ENCODE results near the gene IPO4. TPM values are rescaled to one million over a fixed set of nuclear protein-coding genes. Genes with fewer than 3 reads are reported as not detected.

The IPO4 gene
- total and polyA plus RNA-seq, 2 of the 13 experiments (the other 11 are each of a cell fraction or from before 2014, with no cell fraction given): 39.0 to 179 TPM

DNA sequence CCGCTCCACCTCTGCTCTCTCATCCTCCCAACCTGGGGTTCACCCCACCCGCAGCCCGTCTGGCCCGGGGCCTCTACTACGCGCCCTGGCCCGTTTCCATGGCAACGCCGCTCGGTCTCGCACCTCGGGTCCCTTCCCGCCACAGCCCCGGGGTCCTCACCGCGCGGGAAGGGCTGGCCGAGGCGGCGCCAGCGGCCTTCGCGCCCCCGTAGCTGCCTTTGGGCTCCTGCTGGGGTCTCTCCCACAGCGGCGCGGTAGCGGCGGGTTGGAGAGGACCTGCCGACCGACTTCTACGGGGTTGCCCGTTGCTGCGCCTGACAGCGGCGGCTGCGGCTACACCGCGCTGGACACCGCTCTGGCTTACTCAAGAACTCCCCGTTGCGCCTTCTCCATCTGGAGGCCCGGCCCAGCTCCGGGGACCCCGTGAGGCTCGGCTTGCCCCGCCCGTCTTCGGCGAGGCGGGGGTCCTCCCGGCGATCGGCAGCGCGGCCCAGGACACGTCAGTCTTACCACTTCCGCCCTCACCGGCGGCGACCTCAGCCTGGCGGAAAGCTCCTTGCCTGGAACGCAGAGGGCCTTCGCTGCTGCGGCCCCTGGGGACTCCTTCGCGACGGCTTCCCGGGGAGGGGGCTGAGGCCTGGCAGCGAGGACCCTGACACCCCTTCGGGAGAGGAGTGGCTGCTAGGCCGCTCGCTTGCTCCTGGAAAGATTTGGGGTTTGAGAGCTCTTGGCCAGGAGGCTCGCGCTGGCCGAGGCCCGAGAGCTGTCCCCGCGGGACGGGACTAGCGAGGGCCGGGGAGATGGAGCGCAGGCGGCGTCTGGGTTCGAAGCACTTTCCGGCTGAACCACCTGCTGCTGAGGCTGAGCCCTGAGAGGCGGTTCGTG, 6.8 kb upstream of the IPO4 start, which contains the start of gene TM9SF1 (continued):
- TF ChIP-seq ZNF567 (CRISPR knock-in tag; IDR thresholded peaks at IDR 0.05; ENCODE audit: borderline replicate concordance) (peak; percentile 99), CBX1 (IDR thresholded peaks at IDR 0.05; ENCODE audit: low read depth) (peak; percentile 83), U2AF2 (IDR thresholded peaks at IDR 0.05; ENCODE audit: low read depth, low read length) (peak; percentile 17; the same call in 1 of the 2 replicates), PLRG1 (conservative IDR thresholded peaks at IDR 0.05) (no peak), HNRNPK (IDR thresholded peaks at IDR 0.05; ENCODE audit: low read depth, low read length, poor library complexity, severe bottlenecking) (peak; percentile 89), PHB2 (IDR thresholded peaks at IDR 0.05; ENCODE audit: partially characterized antibody) (no peak), ZNF530 (CRISPR knock-in tag; IDR thresholded peaks at IDR 0.05; ENCODE audit: low read depth) (no peak), SOX5 (CRISPR knock-in tag; IDR thresholded peaks at IDR 0.05; ENCODE audit: borderline replicate concordance) (peak; percentile 55), PPARG (CRISPR knock-in tag; conservative IDR thresholded peaks at IDR 0.05) (peak; percentile 84), POGZ (CRISPR knock-in tag; IDR thresholded peaks at IDR 0.05) (peak; percentile 94), ZNF383 (CRISPR knock-in tag; IDR thresholded peaks at IDR 0.05; ENCODE audit: borderline replicate concordance) (peak; percentile 99), ZNF431 (CRISPR knock-in tag; IDR thresholded peaks at IDR 0.05; ENCODE audit: borderline replicate concordance, low read depth) (no peak), AKAP8 (CRISPR knock-in tag; IDR thresholded peaks at IDR 0.05) (peak; percentile 97; the same call in 1 of the 2 replicates)
- TF ChIP-seq, protein P1, sequence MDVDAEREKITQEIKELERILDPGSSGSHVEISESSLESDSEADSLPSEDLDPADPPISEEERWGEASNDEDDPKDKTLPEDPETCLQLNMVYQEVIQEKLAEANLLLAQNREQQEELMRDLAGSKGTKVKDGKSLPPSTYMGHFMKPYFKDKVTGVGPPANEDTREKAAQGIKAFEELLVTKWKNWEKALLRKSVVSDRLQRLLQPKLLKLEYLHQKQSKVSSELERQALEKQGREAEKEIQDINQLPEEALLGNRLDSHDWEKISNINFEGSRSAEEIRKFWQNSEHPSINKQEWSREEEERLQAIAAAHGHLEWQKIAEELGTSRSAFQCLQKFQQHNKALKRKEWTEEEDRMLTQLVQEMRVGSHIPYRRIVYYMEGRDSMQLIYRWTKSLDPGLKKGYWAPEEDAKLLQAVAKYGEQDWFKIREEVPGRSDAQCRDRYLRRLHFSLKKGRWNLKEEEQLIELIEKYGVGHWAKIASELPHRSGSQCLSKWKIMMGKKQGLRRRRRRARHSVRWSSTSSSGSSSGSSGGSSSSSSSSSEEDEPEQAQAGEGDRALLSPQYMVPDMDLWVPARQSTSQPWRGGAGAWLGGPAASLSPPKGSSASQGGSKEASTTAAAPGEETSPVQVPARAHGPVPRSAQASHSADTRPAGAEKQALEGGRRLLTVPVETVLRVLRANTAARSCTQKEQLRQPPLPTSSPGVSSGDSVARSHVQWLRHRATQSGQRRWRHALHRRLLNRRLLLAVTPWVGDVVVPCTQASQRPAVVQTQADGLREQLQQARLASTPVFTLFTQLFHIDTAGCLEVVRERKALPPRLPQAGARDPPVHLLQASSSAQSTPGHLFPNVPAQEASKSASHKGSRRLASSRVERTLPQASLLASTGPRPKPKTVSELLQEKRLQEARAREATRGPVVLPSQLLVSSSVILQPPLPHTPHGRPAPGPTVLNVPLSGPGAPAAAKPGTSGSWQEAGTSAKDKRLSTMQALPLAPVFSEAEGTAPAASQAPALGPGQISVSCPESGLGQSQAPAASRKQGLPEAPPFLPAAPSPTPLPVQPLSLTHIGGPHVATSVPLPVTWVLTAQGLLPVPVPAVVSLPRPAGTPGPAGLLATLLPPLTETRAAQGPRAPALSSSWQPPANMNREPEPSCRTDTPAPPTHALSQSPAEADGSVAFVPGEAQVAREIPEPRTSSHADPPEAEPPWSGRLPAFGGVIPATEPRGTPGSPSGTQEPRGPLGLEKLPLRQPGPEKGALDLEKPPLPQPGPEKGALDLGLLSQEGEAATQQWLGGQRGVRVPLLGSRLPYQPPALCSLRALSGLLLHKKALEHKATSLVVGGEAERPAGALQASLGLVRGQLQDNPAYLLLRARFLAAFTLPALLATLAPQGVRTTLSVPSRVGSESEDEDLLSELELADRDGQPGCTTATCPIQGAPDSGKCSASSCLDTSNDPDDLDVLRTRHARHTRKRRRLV (CRISPR knock-in tag; IDR thresholded peaks at IDR 0.05): peak; percentile 91
- TF ChIP-seq, protein P2, sequence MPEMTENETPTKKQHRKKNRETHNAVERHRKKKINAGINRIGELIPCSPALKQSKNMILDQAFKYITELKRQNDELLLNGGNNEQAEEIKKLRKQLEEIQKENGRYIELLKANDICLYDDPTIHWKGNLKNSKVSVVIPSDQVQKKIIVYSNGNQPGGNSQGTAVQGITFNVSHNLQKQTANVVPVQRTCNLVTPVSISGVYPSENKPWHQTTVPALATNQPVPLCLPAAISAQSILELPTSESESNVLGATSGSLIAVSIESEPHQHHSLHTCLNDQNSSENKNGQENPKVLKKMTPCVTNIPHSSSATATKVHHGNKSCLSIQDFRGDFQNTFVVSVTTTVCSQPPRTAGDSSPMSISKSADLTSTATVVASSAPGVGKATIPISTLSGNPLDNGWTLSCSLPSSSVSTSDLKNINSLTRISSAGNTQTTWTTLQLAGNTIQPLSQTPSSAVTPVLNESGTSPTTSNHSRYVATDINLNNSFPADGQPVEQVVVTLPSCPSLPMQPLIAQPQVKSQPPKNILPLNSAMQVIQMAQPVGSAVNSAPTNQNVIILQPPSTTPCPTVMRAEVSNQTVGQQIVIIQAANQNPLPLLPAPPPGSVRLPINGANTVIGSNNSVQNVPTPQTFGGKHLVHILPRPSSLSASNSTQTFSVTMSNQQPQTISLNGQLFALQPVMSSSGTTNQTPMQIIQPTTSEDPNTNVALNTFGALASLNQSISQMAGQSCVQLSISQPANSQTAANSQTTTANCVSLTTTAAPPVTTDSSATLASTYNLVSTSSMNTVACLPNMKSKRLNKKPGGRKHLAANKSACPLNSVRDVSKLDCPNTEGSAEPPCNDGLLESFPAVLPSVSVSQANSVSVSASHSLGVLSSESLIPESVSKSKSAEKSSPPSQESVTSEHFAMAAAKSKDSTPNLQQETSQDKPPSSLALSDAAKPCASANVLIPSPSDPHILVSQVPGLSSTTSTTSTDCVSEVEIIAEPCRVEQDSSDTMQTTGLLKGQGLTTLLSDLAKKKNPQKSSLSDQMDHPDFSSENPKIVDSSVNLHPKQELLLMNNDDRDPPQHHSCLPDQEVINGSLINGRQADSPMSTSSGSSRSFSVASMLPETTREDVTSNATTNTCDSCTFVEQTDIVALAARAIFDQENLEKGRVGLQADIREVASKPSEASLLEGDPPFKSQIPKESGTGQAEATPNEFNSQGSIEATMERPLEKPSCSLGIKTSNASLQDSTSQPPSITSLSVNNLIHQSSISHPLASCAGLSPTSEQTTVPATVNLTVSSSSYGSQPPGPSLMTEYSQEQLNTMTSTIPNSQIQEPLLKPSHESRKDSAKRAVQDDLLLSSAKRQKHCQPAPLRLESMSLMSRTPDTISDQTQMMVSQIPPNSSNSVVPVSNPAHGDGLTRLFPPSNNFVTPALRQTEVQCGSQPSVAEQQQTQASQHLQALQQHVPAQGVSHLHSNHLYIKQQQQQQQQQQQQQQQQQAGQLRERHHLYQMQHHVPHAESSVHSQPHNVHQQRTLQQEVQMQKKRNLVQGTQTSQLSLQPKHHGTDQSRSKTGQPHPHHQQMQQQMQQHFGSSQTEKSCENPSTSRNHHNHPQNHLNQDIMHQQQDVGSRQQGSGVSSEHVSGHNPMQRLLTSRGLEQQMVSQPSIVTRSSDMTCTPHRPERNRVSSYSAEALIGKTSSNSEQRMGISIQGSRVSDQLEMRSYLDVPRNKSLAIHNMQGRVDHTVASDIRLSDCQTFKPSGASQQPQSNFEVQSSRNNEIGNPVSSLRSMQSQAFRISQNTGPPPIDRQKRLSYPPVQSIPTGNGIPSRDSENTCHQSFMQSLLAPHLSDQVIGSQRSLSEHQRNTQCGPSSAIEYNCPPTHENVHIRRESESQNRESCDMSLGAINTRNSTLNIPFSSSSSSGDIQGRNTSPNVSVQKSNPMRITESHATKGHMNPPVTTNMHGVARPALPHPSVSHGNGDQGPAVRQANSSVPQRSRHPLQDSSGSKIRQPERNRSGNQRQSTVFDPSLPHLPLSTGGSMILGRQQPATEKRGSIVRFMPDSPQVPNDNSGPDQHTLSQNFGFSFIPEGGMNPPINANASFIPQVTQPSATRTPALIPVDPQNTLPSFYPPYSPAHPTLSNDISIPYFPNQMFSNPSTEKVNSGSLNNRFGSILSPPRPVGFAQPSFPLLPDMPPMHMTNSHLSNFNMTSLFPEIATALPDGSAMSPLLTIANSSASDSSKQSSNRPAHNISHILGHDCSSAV (CRISPR knock-in tag; IDR thresholded peaks at IDR 0.05; ENCODE audit: borderline replicate concordance): peak; percentile 99

All from HepG2 (cell line).